Keratinocyte (primary cell): ENCODE measurements around the gene FBXO17. TPM values are rescaled to one million over a fixed set of nuclear protein-coding genes. Genes with fewer than 3 reads are reported as not detected.

Source experiments
- DNase-seq: peaks from one replicate; pipeline ENCODE4 v3.0.0-alpha.2; 2011; ENCODE audit warnings: low read depth, missing footprints, low spot score
- FAIRE-seq: peaks from 2 replicates; lab custom pipeline; 2011; peaks lifted over from hg19 to GRCh38; lab: Jason Lieb, UNC
- H2AFZ ChIP-seq: 2 replicates; pipeline ENCODE4 v1.6.0; 2012; ENCODE audit warnings: low read length, control low read depth, inconsistent platforms; ENCODE audit not compliant: control insufficient read depth
- H3K27ac ChIP-seq: 2 replicates; pipeline ENCODE4 v1.5.1; 2011; ENCODE audit warnings: low read length; ENCODE audit not compliant: control insufficient read depth, insufficient read depth
- H3K27me3 ChIP-seq: 3 replicates; pipeline ENCODE4 v1.6.0; 2011; ENCODE audit warnings: low read length; ENCODE audit not compliant: control insufficient read depth, insufficient read depth; ENCODE audit errors: extremely low read depth
- H3K36me3 ChIP-seq, 2 experiments: 2 replicates in 1 of 2; 3 replicates in 1 of 2; pipeline ENCODE4 v1.5.1; 2011; ENCODE audit warnings: low read length in 2 of 2, mild to moderate bottlenecking in 1 of 2; ENCODE audit not compliant: control insufficient read depth in 2 of 2, insufficient read depth in 2 of 2; ENCODE audit errors: extremely low read depth in 1 of 2
- H3K4me1 ChIP-seq: 3 replicates; pipeline ENCODE4 v1.5.1; 2011; ENCODE audit warnings: low read length; ENCODE audit not compliant: control insufficient read depth, insufficient read depth; ENCODE audit errors: extremely low read depth
- H3K4me2 ChIP-seq: 3 replicates; pipeline ENCODE4 v1.6.0; 2011; ENCODE audit warnings: low read depth, low read length; ENCODE audit not compliant: control insufficient read depth, insufficient read depth; ENCODE audit errors: extremely low read depth
- H3K4me3 ChIP-seq, 3 experiments: fragments of 200-600 bp in 1 of 3; sonication (generic) in 1 of 3; 2 replicates in 2 of 3; 3 replicates in 1 of 3; pipeline ENCODE4 v1.5.1; 2011 to 2016; ENCODE audit warnings: low read length in 3 of 3, mild to moderate bottlenecking in 3 of 3, control low read depth in 2 of 3, inconsistent platforms in 1 of 3, low read depth in 1 of 3, mixed read lengths in 1 of 3, mixed run types in 1 of 3, moderate library complexity in 1 of 3; ENCODE audit not compliant: control insufficient read depth in 2 of 3, insufficient read depth in 2 of 3; ENCODE audit errors: extremely low read depth in 1 of 3
- H3K79me2 ChIP-seq: 2 replicates; pipeline ENCODE4 v1.6.0; 2012; ENCODE audit warnings: low read length; ENCODE audit not compliant: control insufficient read depth, insufficient read depth
- H3K9ac ChIP-seq: 3 replicates; pipeline ENCODE4 v1.6.0; 2011; ENCODE audit warnings: low read length; ENCODE audit not compliant: control insufficient read depth, insufficient read depth; ENCODE audit errors: extremely low read depth
- H3K9me1 ChIP-seq: 3 replicates; pipeline ENCODE4 v1.6.0; 2011; ENCODE audit warnings: low read length; ENCODE audit not compliant: control insufficient read depth, insufficient read depth; ENCODE audit errors: extremely low read depth
- H3K9me3 ChIP-seq: 2 replicates; pipeline ENCODE4 v1.5.1; 2012; ENCODE audit warnings: low read depth, low read length; ENCODE audit not compliant: control insufficient read depth
- H4K20me1 ChIP-seq: 3 replicates; pipeline ENCODE4 v1.6.0; 2011; ENCODE audit warnings: low read length; ENCODE audit not compliant: control insufficient read depth, insufficient read depth; ENCODE audit errors: extremely low read depth
- CTCF ChIP-seq, 3 experiments: IDR thresholded peaks in 1 of 3; conservative IDR thresholded peaks in 1 of 3; optimal IDR thresholded peaks in 1 of 3; 2 replicates in 2 of 3; 3 replicates in 1 of 3; pipeline versions ENCODE3 to v1.5.1; 2011; ENCODE audit warnings: low read length in 3 of 3, mild to moderate bottlenecking in 3 of 3, moderate library complexity in 2 of 3, control low read depth in 1 of 3, inconsistent platforms in 1 of 3; ENCODE audit not compliant: insufficient read depth in 2 of 3; ENCODE audit errors: extremely low read depth in 1 of 3
- EZH2 ChIP-seq: IDR thresholded peaks from one replicate; pipeline ENCODE4 v1.6.1; 2012; ENCODE audit warnings: inconsistent platforms, mild to moderate bottlenecking, low read length, moderate library complexity
- dilution Hi-C: fragments of 300-500 bp; cut with MboI; formaldehyde crosslinking; loops from one replicate; pipeline ENCODE4 v1.7.0; 2020; ENCODE audit warnings: low sequenced_read_pairs; ENCODE audit not compliant: extremely low pct_ligation_motif_present
- polyA plus RNA-seq, 5 experiments: library from polyadenylated mRNA; depleted of rRNA in 3 of 5; stranded (reverse) in 3 of 5; stranded (forward) in 1 of 5; unstranded in 1 of 5; fragments of >200 nt; gene quantifications; 1 replicate in 1 of 5; 2 replicates in 3 of 5; 3 replicates in 1 of 5; pipeline versions ENCODE4 v1.2.1 to v1.2.3, GENCODE V29; 2011 to 2012; ENCODE audit warnings: missing spikeins in 2 of 5, low read depth in 1 of 5, low replicate concordance in 1 of 5

The FBXO17 gene
- polyA plus RNA-seq, 1 donor (not counting 4 experiments of a cell fraction or from before 2014, with no cell fraction given), result 5.4 TPM

GRCh38 chr19:38922482-38922881 lies 53.1 kb downstream of the FBXO17 start:
- Histone ChIP-seq H3K4me1 (no peaks in the 10 kb centered on the region), H2AFZ (no peak overlapping the region), H3K27ac (no peak overlapping the region), H3K9ac (no peak overlapping the region), H4K20me1 (no peaks in the 10 kb centered on the region), H3K79me2 (no peaks in the 10 kb centered on the region), H3K9me3 (no peaks in the 10 kb centered on the region), H3K4me2 (no peak overlapping the region), H3K27me3 (no peaks in the 10 kb centered on the region), H3K36me3 (peaks cover 15 to 21% of the 10 kb centered on the region in 2 experiments), H3K4me3 (no peak overlapping the region), H3K9me1 (no peaks in the 10 kb centered on the region)
- DNase-seq (no peak), FAIRE-seq (no peak)
- dilution Hi-C loops, result no loop called here
- no peak for TF ChIP-seq EZH2
- no peak for TF ChIP-seq CTCF (optimal IDR thresholded peaks at IDR 0.05 in 1 of 3, IDR thresholded peaks at IDR 0.05 in 1 of 3, conservative IDR thresholded peaks at IDR 0.05 in 1 of 3; ENCODE audit: extremely low read depth in 1 of 3, insufficient read depth in 2 of 3, low read length in 3 of 3)

- dilution Hi-C loops, result no loop called here
- FAIRE-seq (no peak), DNase-seq (no peak)
- H3K4me3 ChIP-seq, result no peak overlapping the region
- H3K4me2 ChIP-seq, result no peak overlapping the region
- peaks cover 15 to 21% of the 10 kb centered on the region in 2 experiments for H3K36me3 ChIP-seq
- no peaks in the 10 kb centered on the region for H3K27me3 ChIP-seq
- H3K9me3 ChIP-seq, result no peaks in the 10 kb centered on the region
- H2AFZ ChIP-seq, result no peak overlapping the region
- H3K4me1 ChIP-seq, result no peaks in the 10 kb centered on the region
- H3K27ac ChIP-seq, result no peak overlapping the region
- H3K9ac ChIP-seq, result no peak overlapping the region
- H3K9me1 ChIP-seq, result no peaks in the 10 kb centered on the region
- no peak for TF ChIP-seq EZH2
- no peak for TF ChIP-seq CTCF (optimal IDR thresholded peaks at IDR 0.05 in 1 of 3, IDR thresholded peaks at IDR 0.05 in 1 of 3, conservative IDR thresholded peaks at IDR 0.05 in 1 of 3; ENCODE audit: extremely low read depth in 1 of 3, insufficient read depth in 2 of 3, low read length in 3 of 3)
- no peaks in the 10 kb centered on the region for H3K79me2 ChIP-seq
- no peaks in the 10 kb centered on the region for H4K20me1 ChIP-seq
These were observed 53.9 kb downstream of the FBXO17 start for GRCh38 chr19:38921420-38922274.
